Measurements from ENCODE around the gene OPA3. TPM values are rescaled to one million over a fixed set of nuclear protein-coding genes. Genes with fewer than 3 reads are reported as not detected.
"Not testable (repeated sequence)": the region's sequence is repeated elsewhere in the genome, so short reads cannot be mapped to it uniquely, and the experiment has no call there.

Gene OPA3
- total RNA-seq: 3.4 TPM

- no peaks in the 10 kb centered on the region for H3K27me3 ChIP-seq (ENCODE audit: insufficient read depth, low read length)
- no peaks in the 10 kb centered on the region for H3K9me3 ChIP-seq (ENCODE audit: low read depth, low read length)
- H3K4me1 ChIP-seq (ENCODE audit: insufficient read depth, low read length): peaks cover 14% of the 10 kb centered on the region
- H3K4me3 ChIP-seq (ENCODE audit: low read length): peak within 1 kb of the TSS; percentile 87
Measured at GRCh38 chr19:45584332-45585157, at the start of gene OPA3. Gene OPA3, minus strand, starts transcription at chr19:45584802. Its CDS starts 38 bp downstream, at chr19:45584764.

- H3K27me3 ChIP-seq (ENCODE audit: insufficient read depth, low read length): no peaks in the 10 kb centered on the region
- no peak overlapping the region for H3K4me3 ChIP-seq (ENCODE audit: low read length)
- no peaks in the 10 kb centered on the region for H3K4me1 ChIP-seq (ENCODE audit: insufficient read depth, low read length)
- no peaks in the 10 kb centered on the region for H3K9me3 ChIP-seq (ENCODE audit: low read depth, low read length)
Measured at GRCh38 chr19:45632468-45633196, 48.0 kb upstream of the OPA3 start.

GRCh38 chr19:45630463-45630862 lies 45.9 kb upstream of the OPA3 start:
- Histone ChIP-seq H3K9me3 (ENCODE audit: low read depth, low read length) (no peaks in the 10 kb centered on the region), H3K4me3 (ENCODE audit: low read length) (no peak overlapping the region), H3K27me3 (ENCODE audit: insufficient read depth, low read length) (no peaks in the 10 kb centered on the region), H3K4me1 (ENCODE audit: insufficient read depth, low read length) (no peaks in the 10 kb centered on the region)

GRCh38 chr19:45629704-45630103 lies 45.1 kb upstream of the OPA3 start:
- Histone ChIP-seq H3K4me3 (ENCODE audit: low read length) (no peak overlapping the region), H3K27me3 (ENCODE audit: insufficient read depth, low read length) (no peaks in the 10 kb centered on the region)

GRCh38 chr19:45628219-45628618 lies 43.6 kb upstream of the OPA3 start:
- H3K9me3 ChIP-seq (ENCODE audit: low read depth, low read length); H3K27me3 ChIP-seq (ENCODE audit: insufficient read depth, low read length); H3K4me3 ChIP-seq (ENCODE audit: low read length); H3K4me1 ChIP-seq (ENCODE audit: insufficient read depth, low read length): not testable (repeated sequence)

More at GRCh38 chr19:45629704-45630103, 45.1 kb upstream of the OPA3 start:
- H3K4me1 ChIP-seq (ENCODE audit: insufficient read depth, low read length): no peaks in the 10 kb centered on the region
- H3K9me3 ChIP-seq (ENCODE audit: low read depth, low read length): no peaks in the 10 kb centered on the region

GRCh38 chr19:45623984-45624383 lies 39.4 kb upstream of the OPA3 start:
- Histone ChIP-seq H3K9me3 (ENCODE audit: low read depth, low read length) (no peaks in the 10 kb centered on the region), H3K4me1 (ENCODE audit: insufficient read depth, low read length) (no peaks in the 10 kb centered on the region), H3K27me3 (ENCODE audit: insufficient read depth, low read length) (no peaks in the 10 kb centered on the region), H3K4me3 (ENCODE audit: low read length) (no peak overlapping the region)

GRCh38 chr19:45621976-45622503 lies 37.4 kb upstream of the OPA3 start:
- Histone ChIP-seq H3K4me1 (ENCODE audit: insufficient read depth, low read length) (no peaks in the 10 kb centered on the region), H3K9me3 (ENCODE audit: low read depth, low read length) (no peaks in the 10 kb centered on the region), H3K27me3 (ENCODE audit: insufficient read depth, low read length) (no peaks in the 10 kb centered on the region), H3K4me3 (ENCODE audit: low read length) (no peak overlapping the region)

GRCh38 chr19:45621389-45621788 lies 36.8 kb upstream of the OPA3 start:
- Histone ChIP-seq H3K27me3 (ENCODE audit: insufficient read depth, low read length) (no peaks in the 10 kb centered on the region), H3K4me1 (ENCODE audit: insufficient read depth, low read length) (no peaks in the 10 kb centered on the region), H3K4me3 (ENCODE audit: low read length) (no peak overlapping the region), H3K9me3 (ENCODE audit: low read depth, low read length) (no peaks in the 10 kb centered on the region)

- H3K4me1 ChIP-seq (ENCODE audit: insufficient read depth, low read length): peaks cover 12% of the 10 kb centered on the region
- H3K4me3 ChIP-seq (ENCODE audit: low read length): no peak overlapping the region
- H3K9me3 ChIP-seq (ENCODE audit: low read depth, low read length): no peaks in the 10 kb centered on the region
- no peaks in the 10 kb centered on the region for H3K27me3 ChIP-seq (ENCODE audit: insufficient read depth, low read length)
Measured at GRCh38 chr19:45616704-45617017, 32.1 kb upstream of the OPA3 start.

GRCh38 chr19:45615795-45616703 lies 31.4 kb upstream of the OPA3 start:
- Histone ChIP-seq H3K4me3 (ENCODE audit: low read length) (no peak overlapping the region), H3K4me1 (ENCODE audit: insufficient read depth, low read length) (peaks cover 12% of the 10 kb centered on the region), H3K27me3 (ENCODE audit: insufficient read depth, low read length) (no peaks in the 10 kb centered on the region), H3K9me3 (ENCODE audit: low read depth, low read length) (no peaks in the 10 kb centered on the region)

GRCh38 chr19:45615056-45615455 lies 30.5 kb upstream of the OPA3 start:
- not testable (repeated sequence) for H3K27me3 ChIP-seq (ENCODE audit: insufficient read depth, low read length); H3K9me3 ChIP-seq (ENCODE audit: low read depth, low read length); H3K4me3 ChIP-seq (ENCODE audit: low read length)
- H3K4me1 ChIP-seq (ENCODE audit: insufficient read depth, low read length): peaks cover 12% of the 10 kb centered on the region

- Histone ChIP-seq H3K9me3 (ENCODE audit: low read depth, low read length) (no peaks in the 10 kb centered on the region), H3K4me3 (ENCODE audit: low read length) (no peak overlapping the region), H3K4me1 (ENCODE audit: insufficient read depth, low read length) (peaks cover 12% of the 10 kb centered on the region), H3K27me3 (ENCODE audit: insufficient read depth, low read length) (no peaks in the 10 kb centered on the region)
Measured at GRCh38 chr19:45613926-45614725, 29.5 kb upstream of the OPA3 start.

- H3K4me3 ChIP-seq (ENCODE audit: low read length): no peak overlapping the region
- no peaks in the 10 kb centered on the region for H3K27me3 ChIP-seq (ENCODE audit: insufficient read depth, low read length)
- H3K9me3 ChIP-seq (ENCODE audit: low read depth, low read length): no peaks in the 10 kb centered on the region
- H3K4me1 ChIP-seq (ENCODE audit: insufficient read depth, low read length): peaks cover 12% of the 10 kb centered on the region
Measured at GRCh38 chr19:45608948-45609347, 24.3 kb upstream of the OPA3 start.
